Fibroblast of skin of back (primary cell): ENCODE results near the gene GSAP.
"Not testable (repeated sequence)": the region's sequence is repeated elsewhere in the genome, so short reads cannot be mapped to it uniquely, and the experiment has no call there.

Source experiments
- DNase-seq: peaks from one replicate; pipeline ENCODE4 v3.0.0-alpha.2; 2013

Gene GSAP

GRCh38 chr7:77354484-77354883 lies 61.7 kb downstream of the GSAP start:
- no peak for DNase-seq

- no peak for DNase-seq
These were observed 62.2 kb downstream of the GSAP start for GRCh38 chr7:77353911-77354310.

- DNase-seq = no peak
These were observed 62.8 kb downstream of the GSAP start for GRCh38 chr7:77353407-77353721.

- no peak for DNase-seq
These were observed 63.3 kb downstream of the GSAP start for GRCh38 chr7:77352665-77353406.

- no peak for DNase-seq
These were observed 64.6 kb downstream of the GSAP start for GRCh38 chr7:77351539-77352004.

GRCh38 chr7:77349141-77349540 lies 67.0 kb downstream of the GSAP start:
- DNase-seq = peak; percentile 17

- peak; percentile 48 for DNase-seq
These were observed 67.8 kb downstream of the GSAP start for GRCh38 chr7:77348371-77348813.

- no peak for DNase-seq
These were observed 69.7 kb downstream of the GSAP start for GRCh38 chr7:77346441-77346840.

- DNase-seq = not testable (repeated sequence)
These were observed 70.7 kb downstream of the GSAP start for GRCh38 chr7:77345426-77345825.

GRCh38 chr7:77339726-77340125 lies 76.4 kb downstream of the GSAP start:
- DNase-seq = no peak

GRCh38 chr7:77338883-77339629 lies 77.1 kb downstream of the GSAP start:
- DNase-seq = no peak

- no peak for DNase-seq
These were observed 77.9 kb downstream of the GSAP start for GRCh38 chr7:77338260-77338659.

GRCh38 chr7:77337456-77337990 lies 78.6 kb downstream of the GSAP start:
- no peak for DNase-seq

GRCh38 chr7:77335581-77335980 lies 80.6 kb downstream of the GSAP start:
- no peak for DNase-seq

- not testable (repeated sequence) for DNase-seq
These were observed 82.1 kb downstream of the GSAP start for GRCh38 chr7:77334039-77334438.

GRCh38 chr7:77331938-77332695 lies 84.0 kb downstream of the GSAP start:
- DNase-seq = peak; percentile 80

- peak; percentile 41 for DNase-seq
These were observed 85.8 kb downstream of the GSAP start for GRCh38 chr7:77330169-77330882.

GRCh38 chr7:77329466-77330168 lies 86.5 kb downstream of the GSAP start:
- DNase-seq = no peak

GRCh38 chr7:77328669-77329068 lies 87.5 kb downstream of the GSAP start:
- peak; percentile 34 for DNase-seq

- DNase-seq = peak; percentile 58
These were observed 88.1 kb downstream of the GSAP start for GRCh38 chr7:77327932-77328628.
